Gastrocnemius medialis (tissue), 4 donors: ENCODE results near the gene ABCC8. TPM values are rescaled to one million over a fixed set of nuclear protein-coding genes. Genes with fewer than 3 reads are reported as not detected.

Experiments used
- ATAC-seq, 2 donors: fragments of 150-250 bp; one replicate each; pipeline ENCODE4 v1.9.1; 2016
- DNase-seq, 2 donors: peaks; one replicate each; pipeline ENCODE4 v3.0.0-alpha.2; 2019
- H3K27ac ChIP-seq, 4 donors: fragments of 200-600 bp; sonication (generic); 1 replicate in 1 of 4; 2 replicates in 3 of 4; pipeline ENCODE4 v1.5.1; 2016 to 2018; ENCODE audit warnings: mild to moderate bottlenecking in 2 of 4, moderate library complexity in 1 of 4
- H3K27me3 ChIP-seq, 3 donors: fragments of 200-600 bp; sonication (generic) in 2 of 3; 1 replicate in 1 of 3; 2 replicates in 2 of 3; pipeline versions ENCODE4 v1.5.1 to v1.6.0; 2016 to 2019; ENCODE audit warnings: mild to moderate bottlenecking in 1 of 3, moderate library complexity in 1 of 3
- H3K36me3 ChIP-seq, 2 donors: fragments of 200-600 bp; sonication (generic) in 1 of 2; one replicate each; pipeline ENCODE4 v1.5.1; 2017 to 2018
- H3K4me1 ChIP-seq, 2 donors: fragments of 200-600 bp; sonication (generic) in 1 of 2; one replicate each; pipeline ENCODE4 v1.5.1; 2016 to 2017; ENCODE audit warnings: mild to moderate bottlenecking in 2 of 2
- H3K4me3 ChIP-seq, 4 donors: fragments of 200-600 bp; sonication (generic) in 3 of 4; 1 replicate in 1 of 4; 2 replicates in 3 of 4; pipeline ENCODE4 v1.5.1; 2016 to 2019; ENCODE audit warnings: mild to moderate bottlenecking in 2 of 4
- H3K9me3 ChIP-seq, 3 donors: fragments of 200-600 bp; sonication (generic) in 2 of 3; 1 replicate in 1 of 3; 2 replicates in 2 of 3; pipeline ENCODE4 v1.5.1; 2016 to 2019
- CTCF ChIP-seq, 5 experiments: fragments of 450-650 bp in 3 of 5; fragments of 200-600 bp in 2 of 5; sonication (generic) in 2 of 5; IDR thresholded peaks in 4 of 5; conservative IDR thresholded peaks in 1 of 5; 1 replicate in 4 of 5; 2 replicates in 1 of 5; pipeline ENCODE4 v1.5.1; 2016 to 2019; ENCODE audit warnings: antibody characterized with exemption in 5 of 5, mild to moderate bottlenecking in 3 of 5, moderate library complexity in 3 of 5
- POLR2A ChIP-seq, 2 donors: fragments of 450-650 bp; IDR thresholded peaks; one replicate each; pipeline ENCODE4 v1.6.1; 2017; ENCODE audit warnings: antibody characterized with exemption in 2 of 2, mild to moderate bottlenecking in 2 of 2, moderate library complexity in 2 of 2
- in situ Hi-C, 4 donors: fragments of 200-750 bp; cut with MboI; loops; one replicate each; pipeline versions ENCODE4 v1.15.0 to v1.8.0; 2017; ENCODE audit warnings: low sequenced_read_pairs in 4 of 4
- intact Hi-C: fragments of 100-400 bp; cut with DNase I; formaldehyde crosslinking; loops from one replicate; pipeline ENCODE4 v1.15.1; 2023; ENCODE audit warnings: low total_unique reads
- total RNA-seq, 4 donors: library from RNA; depleted of rRNA; stranded (reverse); fragments of >200 nt; gene quantifications; one replicate each; pipeline versions ENCODE4 v1.1.0 to v1.2.3, GENCODE V29; 2016

ABCC8 gene
- total RNA-seq, 4 donors from 2014 or later, result 0.33 to 4.0 (median 1.1) TPM

- ATAC-seq (no peak), DNase-seq (no peak)
- peaks cover 0 to 9% (median 0%) of the 10 kb centered on the region in 3 donors for H3K27me3 ChIP-seq
- H3K36me3 ChIP-seq, result no peaks in the 10 kb centered on the region
- no peak for TF ChIP-seq CTCF (IDR thresholded peaks at IDR 0.05 in 4 of 5, conservative IDR thresholded peaks at IDR 0.05 in 1 of 5)
- TF ChIP-seq POLR2A (IDR thresholded peaks at IDR 0.05), result no peak
- in situ Hi-C loops, result loop anchor here in 1 of 4 donors (10.0 kb wide), 1 partner anchor 91 kb away; the partner anchor contains the start of gene KCNJ11
- H3K4me3 ChIP-seq, result peak overlapping the region; percentile 41 to 55 (median 50)
- H3K9me3 ChIP-seq, result no peaks in the 10 kb centered on the region
- peaks cover 0 to 9% of the 10 kb centered on the region in 2 donors for H3K4me1 ChIP-seq
- intact Hi-C loops, result loop anchor here (5.0 kb wide), 1 partner anchor 43 kb away; no protein-coding TSS in a partner anchor
- H3K27ac ChIP-seq, result no peak overlapping the region
Observed at GRCh38 chr11:17475666-17476316, 854 bp downstream of the ABCC8 start.

GRCh38 chr11:17473071-17473744 lies 3.4 kb downstream of the ABCC8 start:
- Histone ChIP-seq H3K4me1 (peaks cover 0 to 9% of the 10 kb centered on the region in 2 donors), H3K4me3 (no peak overlapping the region), H3K27ac (no peak overlapping the region), H3K36me3 (no peaks in the 10 kb centered on the region), H3K9me3 (no peaks in the 10 kb centered on the region), H3K27me3 (peaks cover 0 to 9% (median 0%) of the 10 kb centered on the region in 3 donors)
- ATAC-seq, result no peak
- TF ChIP-seq POLR2A (IDR thresholded peaks at IDR 0.05) (no peak), CTCF (IDR thresholded peaks at IDR 0.05 in 4 of 5, conservative IDR thresholded peaks at IDR 0.05 in 1 of 5) (no peak)
- in situ Hi-C loops (loop anchor here in 1 of 4 donors (10.0 kb wide), 1 partner anchor 88 kb away; the partner anchor contains the start of gene KCNJ11), intact Hi-C loops (no loop called here)
- no peak for DNase-seq

GRCh38 chr11:17472467-17472866 lies 4.2 kb downstream of the ABCC8 start:
- H3K9me3 ChIP-seq, result no peaks in the 10 kb centered on the region
- H3K36me3 ChIP-seq, result no peaks in the 10 kb centered on the region
- intact Hi-C loops (no loop called here), in situ Hi-C loops (loop anchor here in 1 of 4 donors (10.0 kb wide), 1 partner anchor 88 kb away; the partner anchor contains the start of gene KCNJ11)
- ATAC-seq (no peak), DNase-seq (no peak)
- no peak overlapping the region for H3K27ac ChIP-seq
- H3K4me3 ChIP-seq, result no peak overlapping the region
- H3K4me1 ChIP-seq, result peaks cover 0 to 9% of the 10 kb centered on the region in 2 donors
- TF ChIP-seq CTCF (IDR thresholded peaks at IDR 0.05 in 4 of 5, conservative IDR thresholded peaks at IDR 0.05 in 1 of 5) (no peak), POLR2A (IDR thresholded peaks at IDR 0.05) (no peak)
- peaks cover 0 to 9% (median 0%) of the 10 kb centered on the region in 3 donors for H3K27me3 ChIP-seq

GRCh38 chr11:17471501-17471900 lies 5.1 kb downstream of the ABCC8 start:
- Histone ChIP-seq H3K27ac (no peak overlapping the region), H3K27me3 (peaks cover 0 to 9% (median 0%) of the 10 kb centered on the region in 3 donors), H3K4me1 (peaks cover 0 to 9% of the 10 kb centered on the region in 2 donors), H3K36me3 (no peaks in the 10 kb centered on the region), H3K4me3 (no peak overlapping the region), H3K9me3 (no peaks in the 10 kb centered on the region)
- in situ Hi-C loops (loop anchor here in 1 of 4 donors (10.0 kb wide), 1 partner anchor 87 kb away; the partner anchor contains the start of gene KCNJ11), intact Hi-C loops (loop anchor here (1.0 kb wide), 1 partner anchor 87 kb away; no protein-coding TSS in a partner anchor)
- DNase-seq (peak; percentile 56 to 65), ATAC-seq (peak; percentile 89 to 93)
- TF ChIP-seq CTCF (IDR thresholded peaks at IDR 0.05 in 4 of 5, conservative IDR thresholded peaks at IDR 0.05 in 1 of 5), result peak in 4 of 5 experiments; percentile 42 to 57 (median 48)
- no peak for TF ChIP-seq POLR2A (IDR thresholded peaks at IDR 0.05)
